Stimulated activated naive CD4-positive, alpha-beta T cell (primary cell): Measurements from ENCODE around the gene SYCP3.

Experiments
- DNase-seq, 6 experiments: peaks; one replicate each; lab custom pipeline; 2025; lab: John Stamatoyannopoulos, UW

The SYCP3 gene

DNA sequence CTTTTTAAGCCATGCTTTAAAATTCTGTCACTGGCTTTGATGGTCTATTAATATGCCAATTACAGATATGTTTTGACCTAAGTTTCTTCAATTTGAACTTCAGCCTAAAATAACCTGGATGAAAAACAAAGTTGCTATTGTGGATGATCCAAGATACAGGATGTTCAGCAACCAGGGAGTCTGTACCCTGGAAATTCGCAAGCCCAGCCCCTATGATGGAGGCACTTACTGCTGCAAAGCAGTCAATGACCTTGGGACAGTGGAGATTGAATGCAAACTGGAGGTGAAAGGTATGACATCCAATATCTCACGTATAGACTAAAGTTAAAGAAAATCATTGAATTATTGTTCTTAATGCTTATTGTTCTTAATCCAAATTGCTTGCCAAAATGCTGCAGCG lies 59.0 kb downstream of the SYCP3 start:
- DNase-seq: no peak
